Lower leg skin (tissue), 4 donors: ENCODE results near the gene ATP6V1G2. TPM values are rescaled to one million over a fixed set of nuclear protein-coding genes. Genes with fewer than 3 reads are reported as not detected.
"Not testable (repeated sequence)": the region's sequence is repeated elsewhere in the genome, so short reads cannot be mapped to it uniquely, and the experiment has no call there.

Source experiments
- DNase-seq, 2 donors: peaks; one replicate each; pipeline ENCODE4 v3.0.0-alpha.2; 2019; ENCODE audit warnings: low spot score in 2 of 2
- H3K4me3 ChIP-seq: fragments of 200-600 bp; sonication (generic); 2 replicates; pipeline ENCODE4 v1.5.1; 2017; ENCODE audit warnings: mild to moderate bottlenecking, low read depth; ENCODE audit not compliant: poor library complexity, severe bottlenecking
- POLR2A ChIP-seq, 2 donors: fragments of 450-650 bp; IDR thresholded peaks; one replicate each; pipeline ENCODE4 v1.6.1; 2016 to 2017; ENCODE audit warnings: antibody characterized with exemption in 2 of 2, mild to moderate bottlenecking in 1 of 2, moderate library complexity in 1 of 2
- WGBS, 2 donors: methylation state at CpG; one replicate each; pipeline ENCODE4 v1.1.5; 2018; 5-methylcytosine and 5-hydroxymethylcytosine counted together
- intact Hi-C: fragments of 100-400 bp; cut with DNase I; formaldehyde crosslinking; loops from one replicate; pipeline ENCODE4 v1.15.0; 2023; ENCODE audit warnings: low total_unique reads
- total RNA-seq, 4 donors: library from RNA; depleted of rRNA; stranded (reverse); fragments of >200 nt; gene quantifications; one replicate each; pipeline ENCODE4 v1.1.0, GENCODE V29; 2016
- TF ChIP-seq, protein P1 (sequence below), 3 donors: fragments of 450-650 bp; IDR thresholded peaks; one replicate each; pipeline ENCODE4 v1.5.1; 2016; ENCODE audit warnings: antibody characterized with exemption in 3 of 3, mild to moderate bottlenecking in 3 of 3, moderate library complexity in 2 of 3

ATP6V1G2 gene
- total RNA-seq, 4 donors from 2014 or later: 0.46 to 1.3 TPM; not detected in 2

DNA sequence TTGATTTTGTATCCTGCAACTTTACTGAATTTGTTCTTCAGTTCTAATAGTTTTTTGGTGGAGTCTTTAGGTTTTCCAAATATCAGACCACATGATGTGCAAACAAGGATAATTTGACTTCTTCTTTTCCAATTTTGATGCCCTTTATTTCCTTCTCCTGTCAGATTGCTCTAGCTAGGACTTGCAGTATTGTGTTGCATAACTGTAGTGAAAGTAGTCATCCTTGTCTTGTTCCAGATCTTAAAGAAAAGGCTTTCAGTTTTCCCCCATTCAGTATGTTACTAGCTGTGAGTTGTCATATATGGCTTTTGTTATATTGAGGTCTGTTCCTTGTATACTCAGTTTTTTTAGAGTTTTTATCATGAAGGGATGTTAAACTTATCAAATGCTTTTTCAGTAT is 43.8 kb downstream of the ATP6V1G2 start:
- no peak overlapping the region for H3K4me3 ChIP-seq
- DNase-seq: no peak
- intact Hi-C loops: no loop called here

DNA sequence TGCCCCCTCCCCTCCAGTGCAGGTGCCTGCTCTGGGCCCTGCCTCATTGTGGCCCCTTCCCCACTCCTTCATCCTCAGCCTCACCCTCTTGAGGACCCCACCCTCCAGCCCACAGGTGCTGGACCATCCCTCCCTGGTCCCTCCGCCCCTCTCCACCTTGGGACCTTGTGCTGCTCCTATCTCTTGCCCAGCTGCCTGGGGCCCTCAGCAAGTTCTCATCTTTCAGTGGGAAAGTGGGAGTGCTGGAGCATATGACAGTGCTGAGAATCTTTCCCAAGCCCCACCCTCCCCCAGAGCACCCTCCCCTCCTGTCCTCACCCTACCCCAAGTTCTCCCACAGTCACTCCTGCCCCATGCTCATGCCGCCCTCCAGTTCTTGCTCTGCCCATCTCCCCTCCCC is 46.8 kb downstream of the ATP6V1G2 start:
- H3K4me3 ChIP-seq, intact Hi-C loops, DNase-seq: not testable (repeated sequence)
- 93 to 97% methylated on average over 1 to 2 of the region's 2 CpGs for WGBS, 2 donors

More for the DNA sequence above, 43.8 kb downstream of the ATP6V1G2 start:
- TF ChIP-seq POLR2A (IDR thresholded peaks at IDR 0.05): no peak
- TF ChIP-seq, protein P1, sequence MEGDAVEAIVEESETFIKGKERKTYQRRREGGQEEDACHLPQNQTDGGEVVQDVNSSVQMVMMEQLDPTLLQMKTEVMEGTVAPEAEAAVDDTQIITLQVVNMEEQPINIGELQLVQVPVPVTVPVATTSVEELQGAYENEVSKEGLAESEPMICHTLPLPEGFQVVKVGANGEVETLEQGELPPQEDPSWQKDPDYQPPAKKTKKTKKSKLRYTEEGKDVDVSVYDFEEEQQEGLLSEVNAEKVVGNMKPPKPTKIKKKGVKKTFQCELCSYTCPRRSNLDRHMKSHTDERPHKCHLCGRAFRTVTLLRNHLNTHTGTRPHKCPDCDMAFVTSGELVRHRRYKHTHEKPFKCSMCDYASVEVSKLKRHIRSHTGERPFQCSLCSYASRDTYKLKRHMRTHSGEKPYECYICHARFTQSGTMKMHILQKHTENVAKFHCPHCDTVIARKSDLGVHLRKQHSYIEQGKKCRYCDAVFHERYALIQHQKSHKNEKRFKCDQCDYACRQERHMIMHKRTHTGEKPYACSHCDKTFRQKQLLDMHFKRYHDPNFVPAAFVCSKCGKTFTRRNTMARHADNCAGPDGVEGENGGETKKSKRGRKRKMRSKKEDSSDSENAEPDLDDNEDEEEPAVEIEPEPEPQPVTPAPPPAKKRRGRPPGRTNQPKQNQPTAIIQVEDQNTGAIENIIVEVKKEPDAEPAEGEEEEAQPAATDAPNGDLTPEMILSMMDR (IDR thresholded peaks at IDR 0.05): no peak

DNA sequence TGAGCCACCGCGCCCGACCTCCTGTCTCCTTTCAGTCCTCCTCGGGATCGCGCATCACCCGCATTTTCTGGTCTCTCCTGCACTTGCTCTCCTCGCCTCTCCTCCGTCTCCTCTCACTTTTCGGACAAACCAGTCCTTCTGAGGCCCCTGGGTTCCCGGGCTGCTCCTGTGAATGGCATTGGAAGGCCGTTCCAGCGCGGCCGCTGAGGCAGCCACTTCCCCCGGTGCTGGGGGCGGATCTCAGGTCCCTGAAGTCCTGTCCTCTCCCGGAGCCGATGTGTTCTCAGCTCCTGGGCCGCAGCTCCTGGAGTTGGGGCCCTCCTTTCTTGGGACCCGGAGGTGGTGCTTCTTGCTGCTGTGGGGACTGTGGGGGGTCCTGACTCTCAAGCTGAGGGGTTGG is 47.7 kb downstream of the ATP6V1G2 start:
- intact Hi-C loops: no loop called here
- no peak overlapping the region for H3K4me3 ChIP-seq
- TF ChIP-seq, protein P1 (IDR thresholded peaks at IDR 0.05): no peak
- TF ChIP-seq POLR2A (IDR thresholded peaks at IDR 0.05): no peak
- DNase-seq: no peak
- WGBS, 2 donors: 10 to 28% methylated on average over 20 to 21 of the region's 21 CpGs

DNA sequence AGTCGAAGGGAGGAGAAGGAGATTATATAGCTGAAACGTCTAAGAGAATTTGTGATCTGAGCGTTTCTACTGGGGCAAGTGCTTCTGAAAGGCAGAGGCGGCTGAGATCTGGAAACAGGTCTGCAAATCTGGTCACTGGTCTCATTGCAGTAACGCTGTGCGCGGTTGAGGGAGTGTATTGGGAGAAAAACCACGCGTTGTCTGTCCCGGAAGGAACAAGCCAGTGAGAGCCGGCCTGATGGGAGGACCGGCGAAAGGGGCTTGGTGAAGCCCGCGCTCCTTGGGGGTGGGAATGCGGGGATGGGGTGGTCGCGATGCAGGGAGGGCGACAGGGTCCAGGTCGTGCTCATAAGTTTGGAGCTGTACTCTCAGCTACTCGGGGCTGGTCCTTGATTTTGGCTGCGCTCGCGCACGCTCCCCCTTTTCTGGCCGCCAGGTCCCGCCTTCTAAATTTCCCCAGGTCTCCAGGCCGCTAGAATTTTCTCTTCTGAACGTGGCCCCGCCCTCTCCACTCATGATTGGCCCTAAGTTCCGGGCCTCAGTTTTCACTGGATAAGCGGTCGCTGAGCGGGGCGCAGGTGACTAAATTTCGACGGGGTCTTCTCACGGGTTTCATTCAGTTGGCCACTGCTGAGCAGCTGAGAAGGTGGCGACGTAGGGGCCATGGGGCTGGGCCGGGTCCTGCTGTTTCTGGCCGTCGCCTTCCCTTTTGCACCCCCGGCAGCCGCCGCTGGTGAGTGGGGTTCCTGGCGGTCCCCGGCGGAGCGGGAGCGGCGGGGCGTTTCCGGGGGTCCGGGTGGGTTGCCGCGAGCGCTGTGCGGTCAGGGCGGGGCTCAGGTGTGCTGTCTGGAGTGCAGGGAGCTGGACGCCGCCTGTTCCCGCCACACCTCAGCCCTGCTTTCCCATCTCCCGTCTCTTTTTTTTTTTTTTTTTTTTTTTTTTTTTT is 48.6 kb downstream of the ATP6V1G2 start, which contains the start of gene MICB:
Gene MICB (plus strand): TSS at position 615 of the 946 bp plus-strand sequence. CDS start 49 bp downstream, at position 664.
- intact Hi-C loops: no loop called here
- DNase-seq: peak; percentile 81 to 96
- TF ChIP-seq, protein P1 (IDR thresholded peaks at IDR 0.05): no peak
- no peak for TF ChIP-seq POLR2A (IDR thresholded peaks at IDR 0.05)
- peak within 1 kb of the TSS; percentile 33 for H3K4me3 ChIP-seq
- 1% methylated on average over 60 to 62 of the region's 64 CpGs for WGBS, 2 donors

DNA sequence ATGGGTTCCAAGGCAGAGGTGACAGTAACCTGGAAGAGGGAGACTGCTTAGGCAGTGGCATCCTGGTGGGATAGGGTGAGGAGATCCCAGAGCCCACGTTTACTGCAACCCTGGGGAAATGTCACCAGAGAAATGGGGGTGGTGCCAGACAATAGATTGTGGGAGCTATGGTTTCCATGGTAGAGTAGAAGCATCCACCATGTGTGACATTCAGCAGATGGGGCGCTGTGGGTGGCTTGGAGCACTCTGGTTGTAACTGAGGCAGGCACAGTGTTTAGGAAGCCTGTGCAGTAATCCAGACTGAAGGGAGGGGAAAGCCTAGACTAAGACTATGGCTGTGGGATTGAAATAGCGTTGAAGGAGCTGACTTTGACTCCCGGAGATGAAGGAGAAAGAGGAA is 49.6 kb downstream of the ATP6V1G2 start:
- H3K4me3 ChIP-seq, intact Hi-C loops, DNase-seq: not testable (repeated sequence)
- WGBS, 2 donors: 46 to 62% methylated on average over 4 of the region's 4 CpGs

DNA sequence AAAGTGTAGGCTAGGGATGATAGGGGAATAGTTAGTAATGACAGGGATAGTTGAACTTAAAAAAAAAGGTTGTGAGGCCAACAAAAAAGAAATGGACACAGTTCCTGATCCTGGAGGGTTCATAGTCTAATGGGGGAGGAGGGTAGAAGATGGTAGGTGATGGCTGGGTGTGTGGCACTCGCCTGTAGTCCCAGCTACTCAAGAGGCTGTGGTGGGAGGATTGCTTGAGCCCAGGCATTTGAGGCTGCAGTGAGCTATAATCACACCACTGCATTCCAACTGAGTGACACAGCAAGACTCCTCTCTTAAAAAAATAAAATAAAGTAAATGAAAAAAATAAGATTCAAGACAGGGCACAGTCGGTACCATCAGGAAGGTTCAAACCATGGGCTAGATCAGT is 50.8 kb downstream of the ATP6V1G2 start:
- WGBS, 2 donors: 45 to 61% methylated on average over 2 of the region's 2 CpGs
- TF ChIP-seq, protein P1 (IDR thresholded peaks at IDR 0.05): no peak
- no peak for TF ChIP-seq POLR2A (IDR thresholded peaks at IDR 0.05)
- no peak overlapping the region for H3K4me3 ChIP-seq
- no peak for DNase-seq
- intact Hi-C loops: no loop called here

Other genes with a start within 250 kb of the ATP6V1G2 start
- gene HLA-B, start 189.4 kb downstream of the ATP6V1G2 start, total RNA-seq: 1,000 to 10,000 TPM; 1,061 to 2,090 (median 1,325) TPM
- 10 to 100 TPM in 3 of 4 donors, 1 to 10 TPM in 1; 7.7 to 21.7 (median 13.9) TPM for gene MICA, start 143.0 kb downstream of the ATP6V1G2 start, total RNA-seq
- gene MICB, start 48.5 kb downstream of the ATP6V1G2 start, total RNA-seq: 1 to 10 TPM in 2 of 4 donors, under 1 TPM in 2; 0.61 to 2.6 (median 1.2) TPM
- not detected for gene MCCD1, start 17.6 kb downstream of the ATP6V1G2 start, total RNA-seq
- 100 to 1,000 TPM; 176 to 355 (median 238) TPM for gene DDX39B, start 4.6 kb downstream of the ATP6V1G2 start, total RNA-seq
- gene NFKBIL1, start 1.0 kb upstream of the ATP6V1G2 start, total RNA-seq: 10 to 100 TPM; 25.2 to 44.4 (median 28.5) TPM
- gene LTA, start 25.7 kb upstream of the ATP6V1G2 start, total RNA-seq: not detected
- 1 to 10 TPM in 1 of 4 donors, under 1 TPM in 3; 0.38 to 1.4 (median 0.59) TPM for gene TNF, start 29.0 kb upstream of the ATP6V1G2 start, total RNA-seq
- gene LTB, start 35.8 kb upstream of the ATP6V1G2 start, total RNA-seq: 1 to 10 TPM in 1 of 4 donors, not detected in 3; 1.1 TPM
- 1 to 10 TPM; 1.6 to 7.0 (median 4.4) TPM for gene LST1, start 39.7 kb upstream of the ATP6V1G2 start, total RNA-seq
- not detected for gene NCR3, start 46.4 kb upstream of the ATP6V1G2 start, total RNA-seq
- 10 to 100 TPM in 1 of 4 donors, 1 to 10 TPM in 3; 4.8 to 13.7 (median 7.2) TPM for gene AIF1, start 68.6 kb upstream of the ATP6V1G2 start, total RNA-seq
- 100 to 1,000 TPM in 1 of 4 donors, 10 to 100 TPM in 3; 57.4 to 131 (median 73.7) TPM for gene PRRC2A, start 74.1 kb upstream of the ATP6V1G2 start, total RNA-seq
- 100 to 1,000 TPM; 255 to 338 (median 287) TPM for gene BAG6, start 106.1 kb upstream of the ATP6V1G2 start, total RNA-seq
- gene APOM, start 109.3 kb upstream of the ATP6V1G2 start, total RNA-seq: 1 to 10 TPM; 1.7 to 7.2 (median 2.5) TPM
- 10 to 100 TPM; 35.8 to 39.9 (median 37.2) TPM for gene C6orf47, start 114.2 kb upstream of the ATP6V1G2 start, total RNA-seq
- 10 to 100 TPM; 22.3 to 32.5 (median 24.3) TPM for gene GPANK1, start 118.4 kb upstream of the ATP6V1G2 start, total RNA-seq
- 100 to 1,000 TPM; 328 to 447 (median 416) TPM for gene CSNK2B, start 119.5 kb upstream of the ATP6V1G2 start, total RNA-seq
- gene LY6G5B, start 123.4 kb upstream of the ATP6V1G2 start, total RNA-seq: 10 to 100 TPM in 1 of 4 donors, 1 to 10 TPM in 3; 4.2 to 21.3 (median 7.1) TPM
- 1 to 10 TPM in 1 of 4 donors, not detected in 3; 1.6 TPM for gene LY6G5C, start 134.5 kb upstream of the ATP6V1G2 start, total RNA-seq
- gene ABHD16A, start 156.7 kb upstream of the ATP6V1G2 start, total RNA-seq: 10 to 100 TPM; 49.9 to 61.8 (median 52.0) TPM
- gene LY6G6F, start 160.3 kb upstream of the ATP6V1G2 start, total RNA-seq: not detected
- 1 to 10 TPM in 1 of 4 donors, not detected in 3; 9.5 TPM for gene LY6G6D, start 168.7 kb upstream of the ATP6V1G2 start, total RNA-seq
- 100 to 1,000 TPM; 189 to 513 (median 237) TPM for gene LY6G6C, start 175.1 kb upstream of the ATP6V1G2 start, total RNA-seq
- gene MPIG6B, start 176.8 kb upstream of the ATP6V1G2 start, total RNA-seq: 10 to 100 TPM in 1 of 4 donors, 1 to 10 TPM in 3; 6.0 to 10.5 (median 7.9) TPM
- 100 to 1,000 TPM in 3 of 4 donors, 10 to 100 TPM in 1; 65.7 to 124 (median 106) TPM for gene DDAH2, start 182.7 kb upstream of the ATP6V1G2 start, total RNA-seq
- 100 to 1,000 TPM; 293 to 430 (median 393) TPM for gene CLIC1, start 189.9 kb upstream of the ATP6V1G2 start, total RNA-seq
- gene MSH5, start 193.4 kb upstream of the ATP6V1G2 start, total RNA-seq: 10 to 100 TPM in 3 of 4 donors, 1 to 10 TPM in 1; 7.8 to 13.8 (median 11.4) TPM
- 10 to 100 TPM; 25.3 to 80.6 (median 55.3) TPM for gene SAPCD1, start 216.0 kb upstream of the ATP6V1G2 start, total RNA-seq
- 1 to 10 TPM in 3 of 4 donors, under 1 TPM in 1; 0.49 to 4.8 (median 1.4) TPM for gene VWA7, start 230.7 kb upstream of the ATP6V1G2 start, total RNA-seq
- 10 to 100 TPM; 39.2 to 53.9 (median 46.9) TPM for gene VARS1, start 249.1 kb upstream of the ATP6V1G2 start, total RNA-seq